ENCODE data around the gene HSPB2. TPM values are rescaled to one million over a fixed set of nuclear protein-coding genes. Genes with fewer than 3 reads are reported as not detected.

HSPB2 gene
- polyA plus RNA-seq, 2 donors: 1.8 to 2.0 TPM

GRCh38 chr11:111913031-111913861 lies 712 bp downstream of the HSPB2 start:
- Histone ChIP-seq H3K27ac (ENCODE audit: low read depth in 2 of 2, low read length in 1 of 2) (peak overlapping the region; percentile 79 to 92), H3K27me3 (ENCODE audit: control insufficient read depth in 1 of 2, insufficient read depth in 2 of 2, low read length in 2 of 2) (no peaks in the 10 kb centered on the region), H3K4me3 (ENCODE audit: low read depth in 1 of 2, low read length in 2 of 2) (peak overlapping the region; percentile 29 to 32), H3K4me1 (ENCODE audit: control insufficient read depth in 2 of 2, insufficient read depth in 2 of 2, low read length in 1 of 2) (peaks cover 0 to 9% of the 10 kb centered on the region in 2 donors), H3K9me3 (ENCODE audit: control insufficient read depth in 2 of 2, insufficient read depth in 1 of 2, low read depth in 1 of 2, low read length in 1 of 2) (no peaks in the 10 kb centered on the region), H3K36me3 (ENCODE audit: control insufficient read depth in 2 of 2, insufficient read depth in 2 of 2, low read length in 1 of 2) (no peaks in the 10 kb centered on the region)
- WGBS, 2 donors: 58 to 60% methylated on average over 24 of the region's 24 CpGs

- Histone ChIP-seq H3K4me1 (ENCODE audit: control insufficient read depth in 2 of 2, insufficient read depth in 2 of 2, low read length in 1 of 2) (peaks cover 0 to 9% of the 10 kb centered on the region in 2 donors), H3K27me3 (ENCODE audit: control insufficient read depth in 1 of 2, insufficient read depth in 2 of 2, low read length in 2 of 2) (no peaks in the 10 kb centered on the region), H3K9me3 (ENCODE audit: control insufficient read depth in 2 of 2, insufficient read depth in 1 of 2, low read depth in 1 of 2, low read length in 1 of 2) (no peaks in the 10 kb centered on the region), H3K4me3 (ENCODE audit: low read depth in 1 of 2, low read length in 2 of 2) (no peak overlapping the region), H3K36me3 (ENCODE audit: control insufficient read depth in 2 of 2, insufficient read depth in 2 of 2, low read length in 1 of 2) (no peaks in the 10 kb centered on the region), H3K27ac (ENCODE audit: low read depth in 2 of 2, low read length in 1 of 2) (peak overlapping the region; percentile 79 to 92)
- 17 to 18% methylated on average over 4 of the region's 4 CpGs for WGBS, 2 donors
These were observed 1.5 kb downstream of the HSPB2 start for GRCh38 chr11:111913997-111914396.

GRCh38 chr11:111916768-111917167 lies 4.2 kb downstream of the HSPB2 start:
- Histone ChIP-seq H3K4me3 (ENCODE audit: low read depth in 1 of 2, low read length in 2 of 2) (no peak overlapping the region), H3K9me3 (ENCODE audit: control insufficient read depth in 2 of 2, insufficient read depth in 1 of 2, low read depth in 1 of 2, low read length in 1 of 2) (no peaks in the 10 kb centered on the region), H3K27ac (ENCODE audit: low read depth in 2 of 2, low read length in 1 of 2) (no peak overlapping the region), H3K4me1 (ENCODE audit: control insufficient read depth in 2 of 2, insufficient read depth in 2 of 2, low read length in 1 of 2) (peaks cover 0 to 4% of the 10 kb centered on the region in 2 donors), H3K36me3 (ENCODE audit: control insufficient read depth in 2 of 2, insufficient read depth in 2 of 2, low read length in 1 of 2) (no peaks in the 10 kb centered on the region), H3K27me3 (ENCODE audit: control insufficient read depth in 1 of 2, insufficient read depth in 2 of 2, low read length in 2 of 2) (no peaks in the 10 kb centered on the region)
- 92 to 93% methylated on average over 1 of the region's 1 CpG for WGBS, 2 donors

GRCh38 chr11:111917312-111917711 lies 4.8 kb downstream of the HSPB2 start:
- H3K27me3 ChIP-seq (ENCODE audit: control insufficient read depth in 1 of 2, insufficient read depth in 2 of 2, low read length in 2 of 2): no peaks in the 10 kb centered on the region
- H3K27ac ChIP-seq (ENCODE audit: low read depth in 2 of 2, low read length in 1 of 2): no peak overlapping the region
- H3K36me3 ChIP-seq (ENCODE audit: control insufficient read depth in 2 of 2, insufficient read depth in 2 of 2, low read length in 1 of 2): no peaks in the 10 kb centered on the region
- WGBS, 2 donors: 86 to 89% methylated on average over 2 of the region's 2 CpGs
- peaks cover 0 to 4% of the 10 kb centered on the region in 2 donors for H3K4me1 ChIP-seq (ENCODE audit: control insufficient read depth in 2 of 2, insufficient read depth in 2 of 2, low read length in 1 of 2)
- H3K9me3 ChIP-seq (ENCODE audit: control insufficient read depth in 2 of 2, insufficient read depth in 1 of 2, low read depth in 1 of 2, low read length in 1 of 2): no peaks in the 10 kb centered on the region
- H3K4me3 ChIP-seq (ENCODE audit: low read depth in 1 of 2, low read length in 2 of 2): no peak overlapping the region

- Histone ChIP-seq H3K27ac (ENCODE audit: low read depth in 2 of 2, low read length in 1 of 2) (no peak overlapping the region), H3K4me1 (ENCODE audit: control insufficient read depth in 2 of 2, insufficient read depth in 2 of 2, low read length in 1 of 2) (peaks cover 0 to 4% of the 10 kb centered on the region in 2 donors), H3K4me3 (ENCODE audit: low read depth in 1 of 2, low read length in 2 of 2) (no peak overlapping the region), H3K9me3 (ENCODE audit: control insufficient read depth in 2 of 2, insufficient read depth in 1 of 2, low read depth in 1 of 2, low read length in 1 of 2) (no peaks in the 10 kb centered on the region), H3K27me3 (ENCODE audit: control insufficient read depth in 1 of 2, insufficient read depth in 2 of 2, low read length in 2 of 2) (no peaks in the 10 kb centered on the region), H3K36me3 (ENCODE audit: control insufficient read depth in 2 of 2, insufficient read depth in 2 of 2, low read length in 1 of 2) (no peaks in the 10 kb centered on the region)
- WGBS, 2 donors: 92 to 93% methylated on average over 3 of the region's 3 CpGs
These were observed 5.3 kb downstream of the HSPB2 start for GRCh38 chr11:111917788-111918187.

GRCh38 chr11:111918390-111919256 lies 6.1 kb downstream of the HSPB2 start, which contains the start of gene C11orf52:
C11orf52 (plus strand) TSS chr11:111918913; CDS start chr11:111918973, 60 bp downstream.
- 37 to 40% methylated on average over 19 of the region's 19 CpGs for WGBS, 2 donors
- Histone ChIP-seq H3K9me3 (ENCODE audit: control insufficient read depth in 2 of 2, insufficient read depth in 1 of 2, low read depth in 1 of 2, low read length in 1 of 2) (no peaks in the 10 kb centered on the region), H3K27ac (ENCODE audit: low read depth in 2 of 2, low read length in 1 of 2) (peak within 1 kb of the TSS; percentile 65 to 75), H3K4me3 (ENCODE audit: low read depth in 1 of 2, low read length in 2 of 2) (peak within 1 kb of the TSS; percentile 17 to 22), H3K27me3 (ENCODE audit: control insufficient read depth in 1 of 2, insufficient read depth in 2 of 2, low read length in 2 of 2) (no peaks in the 10 kb centered on the region), H3K36me3 (ENCODE audit: control insufficient read depth in 2 of 2, insufficient read depth in 2 of 2, low read length in 1 of 2) (no peaks in the 10 kb centered on the region), H3K4me1 (ENCODE audit: control insufficient read depth in 2 of 2, insufficient read depth in 2 of 2, low read length in 1 of 2) (peaks cover 0 to 3% of the 10 kb centered on the region in 2 donors)

- no peak overlapping the region for H3K4me3 ChIP-seq (ENCODE audit: low read depth in 1 of 2, low read length in 2 of 2)
- no peak overlapping the region for H3K27ac ChIP-seq (ENCODE audit: low read depth in 2 of 2, low read length in 1 of 2)
- 77 to 93% methylated on average over 2 of the region's 2 CpGs for WGBS, 2 donors
- peaks cover 0 to 2% of the 10 kb centered on the region in 2 donors for H3K4me1 ChIP-seq (ENCODE audit: control insufficient read depth in 2 of 2, insufficient read depth in 2 of 2, low read length in 1 of 2)
- no peaks in the 10 kb centered on the region for H3K27me3 ChIP-seq (ENCODE audit: control insufficient read depth in 1 of 2, insufficient read depth in 2 of 2, low read length in 2 of 2)
- H3K9me3 ChIP-seq (ENCODE audit: control insufficient read depth in 2 of 2, insufficient read depth in 1 of 2, low read depth in 1 of 2, low read length in 1 of 2): no peaks in the 10 kb centered on the region
- H3K36me3 ChIP-seq (ENCODE audit: control insufficient read depth in 2 of 2, insufficient read depth in 2 of 2, low read length in 1 of 2): no peaks in the 10 kb centered on the region
These were observed 8.4 kb downstream of the HSPB2 start for GRCh38 chr11:111920908-111921307.

GRCh38 chr11:111921541-111922230 lies 9.2 kb downstream of the HSPB2 start:
- 85 to 90% methylated on average over 7 of the region's 7 CpGs for WGBS, 2 donors
- H3K27ac ChIP-seq (ENCODE audit: low read depth in 2 of 2, low read length in 1 of 2): peak overlapping the region in 1 of 2 donors; percentile 27

GRCh38 chr11:111922803-111923202 lies 10.3 kb downstream of the HSPB2 start:
- no peaks in the 10 kb centered on the region for H3K36me3 ChIP-seq (ENCODE audit: control insufficient read depth in 2 of 2, insufficient read depth in 2 of 2, low read length in 1 of 2)
- peaks cover 0 to 7% of the 10 kb centered on the region in 2 donors for H3K4me1 ChIP-seq (ENCODE audit: control insufficient read depth in 2 of 2, insufficient read depth in 2 of 2, low read length in 1 of 2)
- H3K9me3 ChIP-seq (ENCODE audit: control insufficient read depth in 2 of 2, insufficient read depth in 1 of 2, low read depth in 1 of 2, low read length in 1 of 2): no peaks in the 10 kb centered on the region
- peak overlapping the region; percentile 75 to 76 for H3K27ac ChIP-seq (ENCODE audit: low read depth in 2 of 2, low read length in 1 of 2)
- 5 to 13% methylated on average over 2 of the region's 2 CpGs for WGBS, 2 donors
- H3K4me3 ChIP-seq (ENCODE audit: low read depth in 1 of 2, low read length in 2 of 2): no peak overlapping the region
- no peaks in the 10 kb centered on the region for H3K27me3 ChIP-seq (ENCODE audit: control insufficient read depth in 1 of 2, insufficient read depth in 2 of 2, low read length in 2 of 2)

More at GRCh38 chr11:111921541-111922230, 9.2 kb downstream of the HSPB2 start:
- no peak overlapping the region for H3K4me3 ChIP-seq (ENCODE audit: low read depth in 1 of 2, low read length in 2 of 2)
- no peaks in the 10 kb centered on the region for H3K36me3 ChIP-seq (ENCODE audit: control insufficient read depth in 2 of 2, insufficient read depth in 2 of 2, low read length in 1 of 2)
- no peaks in the 10 kb centered on the region for H3K27me3 ChIP-seq (ENCODE audit: control insufficient read depth in 1 of 2, insufficient read depth in 2 of 2, low read length in 2 of 2)
- peaks cover 0 to 7% of the 10 kb centered on the region in 2 donors for H3K4me1 ChIP-seq (ENCODE audit: control insufficient read depth in 2 of 2, insufficient read depth in 2 of 2, low read length in 1 of 2)
- no peaks in the 10 kb centered on the region for H3K9me3 ChIP-seq (ENCODE audit: control insufficient read depth in 2 of 2, insufficient read depth in 1 of 2, low read depth in 1 of 2, low read length in 1 of 2)
